HG03066 (cell line): ENCODE measurements around the gene SMYD3.
A peak's percentile ranks its signal among the peaks of the same experiment; 100 is the strongest.

Source experiments
- ATAC-seq: cut with Tn5 transposase; IDR thresholded peaks from one replicate; pipeline ENCODE4 v1.9.1; 2021; ENCODE audit warnings: low read depth; ENCODE audit not compliant: unreplicated experiment

SMYD3 gene

DNA sequence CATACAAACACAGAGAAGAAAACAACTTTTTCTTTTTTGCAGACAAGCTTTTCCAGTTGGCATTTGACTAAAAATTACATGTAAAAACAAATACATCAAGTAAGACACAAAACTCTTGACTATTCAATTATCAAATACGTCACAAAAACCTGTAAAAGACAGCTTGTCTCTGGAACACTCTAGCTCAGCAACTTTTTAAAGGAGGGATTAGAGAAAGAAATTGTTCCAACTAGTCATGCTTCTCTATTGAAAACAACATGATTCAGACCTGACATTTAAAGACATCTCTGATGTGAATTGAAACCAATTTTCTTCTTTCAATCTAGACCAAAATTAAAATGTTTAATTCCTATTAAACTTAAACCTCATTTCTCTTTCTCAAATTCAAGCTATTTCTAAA, 30.3 kb downstream of the SMYD3 start:
- no peak for ATAC-seq

DNA sequence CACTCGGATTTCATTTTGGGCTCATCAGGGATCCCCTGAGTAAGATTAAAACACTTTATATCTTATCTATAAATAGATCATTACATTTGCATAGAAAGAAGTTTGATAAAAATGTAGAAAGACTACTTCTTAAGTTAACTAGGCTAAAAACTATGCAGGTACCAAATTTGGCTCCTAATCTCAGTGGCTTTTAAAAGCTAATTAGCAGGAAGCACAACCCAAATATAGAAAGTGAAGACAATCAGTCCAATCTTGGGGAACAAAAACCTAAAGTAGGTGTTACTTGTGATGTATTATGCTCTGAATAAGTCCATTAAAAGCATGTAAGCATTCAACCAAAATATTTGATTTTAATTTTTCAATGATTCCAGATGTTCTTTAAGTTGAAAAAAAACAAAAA, 35.4 kb downstream of the SMYD3 start:
- no peak for ATAC-seq

DNA sequence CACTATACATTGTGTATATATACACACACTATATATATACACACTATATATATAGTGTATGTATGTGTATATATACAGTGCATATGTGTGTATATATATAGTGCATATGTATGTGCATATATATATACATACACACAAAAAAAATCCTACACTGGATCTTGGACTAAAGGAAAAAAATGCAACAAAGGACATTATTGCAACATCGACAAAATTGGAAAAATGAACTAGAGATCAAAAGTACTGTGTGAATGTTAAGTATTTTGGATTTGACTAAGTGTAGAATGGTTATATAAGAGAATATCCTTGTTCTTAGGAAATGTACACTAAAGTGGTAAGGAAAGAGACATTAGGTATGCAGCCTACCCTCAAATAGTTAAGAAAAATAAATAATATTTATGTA, 36.5 kb downstream of the SMYD3 start:
- ATAC-seq, result no peak

DNA sequence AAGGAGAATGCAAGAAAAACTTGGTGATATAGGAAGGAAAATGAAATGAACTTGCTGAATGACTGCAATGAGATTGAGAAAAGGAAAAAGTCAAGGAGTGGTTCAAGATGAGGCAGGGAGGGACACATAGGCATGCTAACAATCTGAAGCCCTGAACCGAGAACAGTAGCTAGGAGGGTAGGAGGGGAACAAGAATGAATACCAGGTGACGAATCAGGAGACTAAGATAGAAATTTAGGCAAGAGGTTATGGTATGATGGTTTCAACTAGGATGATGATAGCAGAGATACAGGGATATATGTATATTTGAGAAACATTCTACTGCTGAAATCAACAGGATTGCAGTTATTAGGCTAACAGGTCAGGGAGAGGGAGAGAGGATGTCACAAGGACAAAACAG, 44.1 kb downstream of the SMYD3 start:
- no peak for ATAC-seq

DNA sequence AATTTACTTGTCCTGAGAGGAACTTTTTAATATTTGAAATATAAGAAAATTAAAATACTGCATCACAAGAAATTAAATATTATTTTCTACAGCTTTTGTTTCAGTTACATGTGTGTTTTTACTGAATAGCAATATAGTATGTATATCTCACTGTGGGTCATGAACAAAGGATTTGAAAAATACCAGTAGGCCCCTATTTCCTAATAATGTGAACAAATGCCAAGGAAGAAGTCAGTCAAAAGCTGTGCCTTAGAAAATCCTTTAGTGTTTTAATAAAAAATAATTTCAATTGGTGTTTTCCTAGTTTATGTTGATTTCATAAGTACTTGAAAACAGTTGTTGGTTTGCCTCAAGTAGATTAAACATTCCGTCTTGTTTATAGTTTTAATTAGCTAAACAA, 46.7 kb downstream of the SMYD3 start:
- ATAC-seq, result no peak

DNA sequence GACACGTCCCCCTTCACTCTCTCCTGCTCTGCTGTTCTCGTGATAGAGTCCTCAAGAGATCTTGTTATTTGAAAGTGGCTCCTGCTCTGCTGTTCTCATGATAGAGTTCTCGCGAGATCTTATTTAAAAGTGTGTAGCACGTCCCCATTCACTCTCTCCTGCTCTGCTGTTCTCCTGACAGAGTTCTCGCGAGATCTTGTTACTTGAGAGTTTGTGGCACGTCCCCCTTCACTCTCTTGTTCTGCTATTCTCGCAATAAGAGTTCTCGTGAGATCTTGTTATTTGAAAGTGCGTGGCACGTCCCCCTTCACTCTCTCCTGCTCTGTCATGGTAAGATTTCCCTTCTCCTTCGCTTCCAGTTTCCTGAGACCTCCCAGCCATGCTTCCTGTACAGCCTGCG, 47.9 kb downstream of the SMYD3 start:
- no peak for ATAC-seq

DNA sequence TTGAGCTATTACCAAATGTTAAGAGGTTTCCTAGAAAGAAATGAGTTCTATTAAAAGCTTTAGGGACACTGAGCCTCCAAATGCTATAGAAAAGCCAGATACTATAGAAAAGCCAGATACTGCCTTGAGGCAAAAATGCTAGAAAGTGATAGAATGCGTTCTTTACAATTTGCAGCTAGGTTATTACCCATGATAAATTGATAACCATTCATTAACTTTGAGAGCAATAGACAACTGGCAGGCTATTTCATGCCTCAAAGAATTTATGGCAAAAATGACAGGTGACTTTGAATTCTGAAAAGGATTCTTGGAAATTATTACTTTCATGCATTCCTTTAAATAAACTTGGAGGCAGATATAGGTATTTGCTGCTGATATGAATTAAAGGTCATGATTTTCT, 51.6 kb downstream of the SMYD3 start:
- ATAC-seq, result no peak

DNA sequence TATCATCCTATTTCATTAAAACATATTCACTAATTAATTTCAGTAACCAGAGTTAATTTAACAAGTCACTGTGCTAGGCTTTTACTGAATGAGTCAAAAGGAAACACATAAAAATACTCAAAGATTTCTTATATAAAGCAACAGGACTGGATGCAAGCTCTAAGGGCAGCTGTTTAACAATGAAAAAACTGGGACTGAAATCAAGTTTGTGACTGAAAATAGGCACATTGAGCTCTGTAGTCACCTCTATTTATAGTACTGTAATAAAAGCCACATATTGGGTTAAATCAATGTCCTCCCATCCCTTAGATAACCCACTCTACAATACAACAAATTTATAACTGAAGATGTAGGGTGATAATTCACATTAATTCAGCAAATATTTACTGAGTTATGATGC, 52.4 kb downstream of the SMYD3 start:
- no peak for ATAC-seq

DNA sequence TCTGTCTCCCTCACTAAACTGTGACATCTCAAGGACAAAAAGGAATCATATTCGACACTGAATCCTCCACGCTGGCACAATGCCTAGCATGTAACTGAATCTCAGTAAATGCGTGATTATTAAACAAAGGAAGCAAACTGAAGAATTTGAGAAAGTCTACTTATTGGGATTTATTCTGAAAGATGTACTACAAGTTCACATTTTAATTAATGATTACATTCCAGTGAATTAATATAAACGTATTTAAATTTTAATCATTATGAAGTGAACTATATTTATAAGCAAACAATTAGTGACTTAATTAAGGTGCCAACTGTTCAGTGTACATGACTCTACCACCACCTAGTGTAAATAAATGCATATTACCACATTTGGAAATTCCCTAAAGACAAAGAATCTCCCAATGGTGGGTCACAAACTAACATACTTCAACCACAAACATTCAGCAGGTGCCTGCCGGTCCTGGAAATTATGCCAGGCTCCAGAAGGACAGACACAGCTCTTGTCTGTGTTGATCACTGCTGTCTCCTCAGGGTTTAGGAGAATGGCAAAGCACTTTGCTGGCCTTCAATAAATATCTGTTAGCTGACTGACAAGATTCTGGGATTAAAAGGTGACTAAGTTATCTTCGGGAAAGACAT, 56.3 kb downstream of the SMYD3 start:
- ATAC-seq, result peak; percentile 83

DNA sequence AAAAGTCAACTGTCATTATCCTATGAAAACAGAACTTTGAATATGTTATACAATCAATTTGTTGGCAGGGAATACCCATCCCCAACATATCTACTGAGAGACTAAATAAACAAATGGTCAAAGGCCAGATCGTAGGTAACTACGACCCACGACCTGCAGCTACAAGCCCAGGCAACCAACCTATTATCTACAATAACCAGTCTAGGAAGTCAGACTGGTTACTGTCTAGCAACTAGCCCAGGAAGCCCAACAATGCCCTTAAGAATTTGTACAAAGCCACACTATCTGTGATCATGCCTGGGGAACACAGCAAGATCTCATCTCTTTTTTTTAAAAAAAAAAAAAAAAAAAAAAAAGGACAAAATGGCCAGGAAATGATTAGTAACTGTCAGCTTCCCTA, 58.7 kb downstream of the SMYD3 start:
- ATAC-seq, result no peak

DNA sequence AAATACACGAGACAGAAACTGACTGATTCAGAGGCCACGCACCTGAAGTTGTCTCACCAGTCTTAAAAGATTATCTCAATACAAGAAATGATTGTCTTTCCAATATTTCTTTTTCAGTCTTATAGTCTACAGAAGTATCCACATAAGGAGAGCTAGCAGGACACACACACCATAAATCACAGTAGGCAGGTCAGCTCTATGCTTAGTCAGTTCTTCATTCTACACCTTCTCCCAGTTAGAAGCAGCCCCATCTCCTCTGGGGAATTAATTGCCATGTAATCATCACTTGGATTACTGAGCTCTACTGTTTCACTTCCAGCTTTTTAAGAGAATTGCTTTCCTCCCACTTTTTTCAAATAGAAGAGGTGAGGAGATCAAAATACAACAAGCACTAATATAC, 59.6 kb downstream of the SMYD3 start:
- no peak for ATAC-seq

DNA sequence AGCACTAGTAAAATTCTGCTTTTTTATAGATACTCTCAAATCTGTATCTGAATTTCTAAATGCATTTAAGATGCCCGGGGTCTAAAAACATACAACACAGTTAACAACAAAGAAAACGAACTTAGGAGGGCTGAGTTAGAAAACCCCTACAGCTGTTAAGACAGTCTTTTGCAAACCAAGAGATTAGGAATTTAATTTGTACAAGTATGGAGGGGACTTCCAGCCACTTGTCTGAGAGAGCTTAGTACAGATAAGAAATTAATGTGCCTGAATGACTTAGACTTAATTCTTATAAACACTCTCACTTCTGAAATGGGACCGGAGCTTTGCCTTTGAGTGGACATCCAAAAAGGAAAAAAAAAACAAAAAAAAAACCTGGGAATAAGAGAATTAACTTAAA, 61.6 kb downstream of the SMYD3 start:
- no peak for ATAC-seq

DNA sequence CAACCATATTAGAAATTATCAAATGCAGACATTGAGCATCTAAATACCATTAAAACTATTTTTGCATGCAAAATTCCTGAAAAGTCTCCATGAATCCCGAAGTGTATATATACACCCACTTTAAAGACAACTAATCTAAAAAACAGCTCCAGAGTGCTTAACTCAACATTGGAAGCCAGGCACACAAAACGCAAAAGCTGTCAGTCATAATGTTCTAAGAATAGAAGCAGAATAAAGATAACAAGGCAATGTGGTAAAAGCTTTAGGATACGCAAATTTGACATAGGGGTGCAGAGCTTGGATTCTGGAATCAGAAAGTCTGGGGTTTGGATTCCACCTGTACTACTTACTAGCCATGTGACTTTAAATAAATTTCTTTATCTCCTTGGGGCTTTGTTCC, 62.5 kb downstream of the SMYD3 start:
- no peak for ATAC-seq

DNA sequence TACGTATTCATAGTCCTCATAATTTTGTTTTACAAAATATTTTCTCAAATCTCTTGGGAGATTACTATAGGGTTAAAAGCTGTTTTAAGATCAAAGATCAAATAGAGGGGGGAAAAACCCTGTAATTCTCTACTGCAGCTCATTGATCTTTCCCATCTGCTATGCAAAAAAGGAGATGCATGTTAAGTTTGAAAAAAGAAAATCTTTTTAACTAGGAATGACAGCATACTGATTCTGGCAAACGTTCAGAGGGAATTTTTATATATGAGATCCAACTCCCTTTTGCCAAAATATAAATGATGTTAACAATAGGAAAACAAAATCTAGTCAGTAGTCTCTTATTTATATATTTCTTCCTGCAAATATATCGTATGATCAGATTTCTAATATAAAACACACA, 69.1 kb downstream of the SMYD3 start:
- ATAC-seq, result no peak

DNA sequence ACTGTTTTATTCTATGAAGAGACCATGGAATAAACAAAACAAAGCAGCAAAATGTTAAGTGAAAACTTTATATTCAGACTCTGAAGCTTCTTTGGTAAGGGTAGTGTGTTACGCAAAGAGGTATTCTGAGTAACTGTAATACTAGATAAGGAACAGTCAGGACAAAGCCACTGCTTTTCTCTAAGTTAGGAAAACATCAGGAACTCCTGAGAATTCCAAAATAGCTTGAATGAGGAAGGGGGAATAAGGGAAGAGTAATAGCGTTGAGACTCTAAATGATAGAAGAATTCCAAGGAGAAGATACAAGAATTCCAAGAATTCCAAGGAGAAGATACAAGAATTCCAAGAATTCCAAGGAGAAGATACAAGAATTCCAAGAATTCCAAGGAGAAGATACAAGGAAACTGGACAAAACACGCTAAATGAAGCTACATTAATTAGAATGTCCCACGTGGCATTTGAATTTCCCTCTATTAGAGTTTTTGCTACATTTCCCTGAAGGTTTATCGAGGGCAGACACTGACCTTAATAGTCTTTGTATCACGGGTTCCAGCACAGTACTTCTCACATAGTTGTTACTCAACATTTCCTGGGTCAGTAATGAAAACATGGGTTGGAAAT, 71.5 kb downstream of the SMYD3 start:
- ATAC-seq, result no peak

DNA sequence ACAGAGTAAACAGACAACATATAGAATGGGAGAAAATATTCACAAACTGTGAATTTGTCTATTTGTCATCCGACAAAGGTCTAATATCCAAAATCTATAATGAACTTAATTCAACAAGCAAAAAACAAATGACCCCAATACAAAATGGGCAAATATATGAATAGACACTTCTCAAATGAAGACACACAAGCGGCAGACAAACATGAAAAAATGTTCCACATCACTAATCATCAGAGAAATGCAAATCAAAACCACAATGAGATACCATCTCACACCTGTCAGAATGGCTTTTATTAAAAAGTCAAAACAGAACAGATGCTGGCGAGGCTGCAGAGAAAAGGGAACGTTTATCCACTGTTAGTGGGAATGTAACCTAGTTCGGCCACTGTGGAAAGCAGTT, 72.7 kb downstream of the SMYD3 start:
- ATAC-seq, result no peak

DNA sequence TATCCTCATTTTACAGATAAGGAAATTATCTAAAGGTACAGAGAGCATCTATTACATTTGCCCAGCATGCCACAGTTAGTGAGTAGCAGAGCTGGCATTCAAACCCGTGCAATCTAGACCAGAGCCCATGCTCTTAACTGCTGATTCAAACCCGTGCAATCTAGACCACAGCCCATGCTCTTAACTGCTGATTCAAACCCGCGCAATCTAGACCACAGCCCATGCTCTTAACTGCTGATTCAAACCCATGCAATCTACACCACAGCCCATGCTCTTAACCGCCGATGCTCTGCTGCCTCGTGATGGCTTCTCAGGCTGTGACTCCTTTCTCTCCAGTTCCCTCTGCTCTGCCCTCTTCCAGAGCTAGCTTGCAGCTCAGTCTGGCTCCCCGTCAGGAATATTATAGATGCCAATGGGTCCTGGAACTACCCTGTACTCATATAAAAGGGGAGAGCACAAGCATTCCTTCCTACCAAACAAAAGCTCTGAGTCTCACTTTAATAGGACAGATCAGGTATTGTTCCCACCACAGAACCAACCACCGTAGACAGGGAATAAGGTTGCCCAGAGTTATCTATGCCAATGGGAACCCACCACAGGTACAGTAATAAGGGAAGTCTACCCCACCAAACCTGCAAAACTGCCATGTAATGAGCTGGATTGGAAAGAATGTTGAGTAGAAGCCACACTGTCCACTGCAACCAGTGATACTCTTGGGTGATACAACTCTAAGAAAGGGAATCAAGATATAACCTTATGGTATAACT, 78.4 kb downstream of the SMYD3 start:
- ATAC-seq, result no peak

DNA sequence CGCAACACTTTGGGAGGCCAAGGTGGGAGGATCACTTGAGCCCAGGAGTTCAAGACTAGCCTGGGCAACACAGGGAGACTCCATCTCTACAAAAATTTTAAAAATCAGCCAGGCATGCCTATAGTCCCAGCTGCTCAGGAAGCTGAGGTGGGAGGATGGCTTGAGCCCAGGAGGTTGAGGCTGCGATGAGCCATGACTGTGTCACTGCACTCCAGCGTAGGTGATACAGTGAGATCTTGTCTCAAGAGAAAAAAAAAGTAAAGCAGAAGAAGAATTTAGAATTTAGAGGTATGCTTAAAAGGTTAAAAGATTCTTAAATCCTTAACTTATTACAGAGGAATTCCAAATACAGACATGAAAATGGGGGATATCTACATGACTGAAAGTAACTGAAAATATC, 79.5 kb downstream of the SMYD3 start:
- ATAC-seq, result no peak

DNA sequence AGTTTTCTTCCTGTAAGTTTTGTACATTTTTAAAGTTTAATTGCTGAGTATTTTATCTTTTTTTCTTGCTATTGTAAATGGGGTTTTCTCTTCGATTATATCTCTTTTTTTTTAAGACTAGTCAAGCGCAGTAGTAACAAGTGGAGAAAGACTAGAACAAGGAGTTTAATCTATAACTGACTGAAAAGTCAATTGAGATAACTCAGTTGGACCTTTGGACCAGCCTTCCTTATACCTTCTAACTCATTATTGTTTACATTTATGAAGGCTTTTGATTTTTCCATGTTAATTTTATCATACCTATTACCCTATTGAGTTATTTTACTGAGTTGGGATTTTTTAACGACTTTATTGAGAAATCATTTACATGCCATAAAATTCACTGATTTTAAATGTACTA, 81.2 kb downstream of the SMYD3 start:
- no peak for ATAC-seq

DNA sequence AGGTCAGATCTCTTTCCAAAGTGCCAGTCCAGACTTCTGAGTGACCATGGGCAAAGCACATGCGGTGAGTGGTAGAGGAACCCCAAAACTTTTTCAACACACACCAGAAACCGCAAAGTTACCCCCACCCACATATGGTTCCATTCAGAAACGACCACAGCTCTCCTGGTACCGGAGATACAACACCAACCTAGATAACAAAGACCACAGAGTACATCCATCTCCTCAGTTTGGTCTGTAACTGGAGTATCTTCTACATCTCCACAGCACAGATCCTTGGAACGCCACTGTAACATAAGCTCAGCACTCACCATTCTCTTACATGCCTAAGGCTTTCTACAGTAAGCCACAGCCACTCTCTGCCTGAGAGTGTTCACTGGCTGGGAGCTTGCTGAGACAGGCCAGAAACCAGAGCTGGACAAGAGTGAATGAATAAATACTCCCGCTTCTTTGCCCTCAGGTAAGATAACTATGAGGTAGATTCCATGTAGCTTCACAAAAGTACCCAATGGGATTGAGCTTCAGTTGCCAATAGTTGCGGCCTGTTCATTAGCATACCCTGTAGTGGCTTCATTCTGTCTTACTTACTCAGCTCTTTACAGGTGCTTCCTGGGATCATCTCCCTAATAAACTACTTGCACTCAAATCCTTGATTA, 81.8 kb downstream of the SMYD3 start:
- ATAC-seq, result no peak

DNA sequence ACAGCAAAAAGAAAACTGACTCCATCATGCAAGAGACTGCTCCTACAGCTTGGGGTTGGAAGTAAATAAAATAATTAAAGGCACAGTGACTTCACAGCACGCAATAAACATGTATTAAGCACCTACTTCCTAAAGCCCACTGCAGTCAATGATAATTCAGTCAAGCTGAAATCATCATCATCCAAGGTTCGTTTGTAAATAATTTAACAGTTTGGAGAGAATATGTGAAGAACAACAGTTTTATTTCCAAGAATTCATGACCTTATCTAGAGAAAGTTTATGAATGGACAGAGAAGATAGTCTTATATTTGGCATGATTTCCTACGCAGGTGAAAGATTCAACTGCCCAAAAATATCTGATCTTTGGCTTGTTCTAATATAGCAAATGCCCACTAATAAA, 86.8 kb downstream of the SMYD3 start:
- no peak for ATAC-seq
